HCT116 (cell line): ENCODE data around the gene PIP4K2A. TPM values are rescaled to one million over a fixed set of nuclear protein-coding genes. Genes with fewer than 3 reads are reported as not detected.

Source experiments
- ATAC-seq: fragments of 200-7000 bp; cut with Tn5 transposase; 2 replicates; pipeline ENCODE4 v1.9.1; 2020; ENCODE audit warnings: mild to moderate bottlenecking, moderate library complexity
- BruUV-seq: library from RNA; stranded (reverse); fragments of 400-500 nt; replicated peaks from 2 replicates; lab custom pipeline; 2021; lab: Mats Ljungman, UMichigan
- CTCF ChIA-PET: fragments of 300-600 bp; sonication (Branson Sonifier 250); formaldehyde crosslinking; loops from one replicate; lab custom pipeline; 2021; ENCODE audit warnings: antibody characterized with exemption; lab: Charles Lee
- POLR2A ChIA-PET: fragments of 300-600, 350-600 bp; sonication (Branson Sonifier 250); formaldehyde crosslinking; loops from one replicate; lab custom pipeline; 2021; ENCODE audit warnings: antibody characterized with exemption; lab: Charles Lee
- RAD21 ChIA-PET, 2 experiments: fragments of 300-600 bp; sonication (Branson Sonifier 250); formaldehyde crosslinking; loops; one replicate each; lab custom pipeline; 2023; ENCODE audit warnings: low total read pairs in 2 of 2; ENCODE audit not compliant: uncharacterized antibody in 2 of 2, unreplicated experiment in 2 of 2, low non-redundant PET in 1 of 2; lab: Charles Lee
- DNase-seq: peaks from one replicate; pipeline ENCODE4 v3.0.0-alpha.2; 2010; ENCODE audit warnings: low read depth, low spot score
- H2AFZ ChIP-seq: fragments of 200-600 bp; shearing (Covaris generic), sonication (generic); 2 replicates; pipeline ENCODE4 v1.6.1; 2017; ENCODE audit warnings: low read depth, mixed run types, mixed read lengths, antibody characterized with exemption, low read length; ENCODE audit not compliant: poor library complexity, severe bottlenecking
- H3K27ac ChIP-seq: 2 replicates; pipeline ENCODE4 v1.5.1; 2012; ENCODE audit warnings: low read depth, low read length
- H3K27me3 ChIP-seq: fragments of 200-600 bp; sonication (generic); 2 replicates; pipeline ENCODE4 v1.6.1; 2016; ENCODE audit warnings: mixed run types, low read length, mixed read lengths; ENCODE audit not compliant: insufficient read depth
- H3K36me3 ChIP-seq, 2 experiments: fragments of 200-500 bp in 1 of 2; fragments of 200-600 bp in 1 of 2; sonication (Bioruptor generic) in 1 of 2; sonication (generic) in 1 of 2; 2 replicates each; pipeline versions ENCODE4 v1.5.1 to v1.6.1; 2014 to 2016; ENCODE audit warnings: low read length in 2 of 2, inconsistent platforms in 1 of 2, mixed read lengths in 1 of 2, mixed run types in 1 of 2; ENCODE audit not compliant: insufficient read depth in 2 of 2, control insufficient read depth in 1 of 2
- H3K4me1 ChIP-seq, 2 experiments: fragments of 200-600 bp in 1 of 2; sonication (generic) in 1 of 2; 2 replicates each; pipeline versions ENCODE4 v1.5.1 to v1.6.1; 2012 to 2017; ENCODE audit warnings: low read length in 2 of 2, inconsistent platforms in 1 of 2, mild to moderate bottlenecking in 1 of 2, mixed read lengths in 1 of 2, mixed run types in 1 of 2, moderate library complexity in 1 of 2; ENCODE audit not compliant: insufficient read depth in 2 of 2, control insufficient read depth in 1 of 2
- H3K4me2 ChIP-seq: fragments of 200-600 bp; sonication (generic); 2 replicates; pipeline ENCODE4 v1.6.1; 2017; ENCODE audit warnings: mixed run types, low read length, mixed read lengths
- H3K4me3 ChIP-seq, 2 experiments: fragments of 200-600 bp in 1 of 2; sonication (generic) in 1 of 2; replicated peaks in 1 of 2; 2 replicates each; pipeline ENCODE4 v1.5.1; 2011 to 2016; ENCODE audit warnings: low read length in 2 of 2, control low read depth in 1 of 2, low read depth in 1 of 2, mild to moderate bottlenecking in 1 of 2, mixed read lengths in 1 of 2, mixed run types in 1 of 2
- H3K79me2 ChIP-seq: fragments of 200-600 bp; sonication (generic); 2 replicates; pipeline ENCODE4 v1.6.1; 2017; ENCODE audit warnings: mild to moderate bottlenecking, mixed run types, low read length, moderate library complexity, mixed read lengths; ENCODE audit not compliant: insufficient read depth
- H3K9ac ChIP-seq: fragments of 200-600 bp; sonication (generic); 2 replicates; pipeline ENCODE4 v1.6.1; 2016; ENCODE audit warnings: low read length, mixed read lengths
- H3K9me2 ChIP-seq: fragments of 200-600 bp; sonication (generic), shearing (Covaris generic); 2 replicates; pipeline ENCODE4 v1.6.1; 2017; ENCODE audit warnings: mixed run types, mild to moderate bottlenecking, moderate library complexity; ENCODE audit not compliant: insufficient read depth
- H3K9me3 ChIP-seq, 2 experiments: fragments of 200-500 bp in 1 of 2; fragments of 200-600 bp in 1 of 2; sonication (Bioruptor generic) in 1 of 2; sonication (generic) in 1 of 2; 2 replicates each; pipeline ENCODE4 v1.6.1; 2014 to 2017; ENCODE audit warnings: low read length in 2 of 2, mixed read lengths in 2 of 2, inconsistent platforms in 1 of 2, low read depth in 1 of 2, mild to moderate bottlenecking in 1 of 2, mixed run types in 1 of 2, moderate library complexity in 1 of 2; ENCODE audit not compliant: control insufficient read depth in 1 of 2, insufficient read depth in 1 of 2
- H4K20me1 ChIP-seq: fragments of 200-600 bp; sonication (generic), shearing (Covaris generic); 2 replicates; pipeline ENCODE4 v1.6.1; 2017; ENCODE audit warnings: mixed run types, mild to moderate bottlenecking, moderate library complexity; ENCODE audit not compliant: insufficient read depth
- EGR1 ChIP-seq: IDR thresholded peaks from 2 replicates; pipeline ENCODE4 v1.6.1; 2012; ENCODE audit warnings: low read depth
- ELF1 ChIP-seq: IDR thresholded peaks from 2 replicates; pipeline ENCODE4 v1.6.1; 2012; ENCODE audit warnings: low read depth, borderline replicate concordance
- EZH2phosphoT487 ChIP-seq: fragments of 200-600 bp; IDR thresholded peaks from 2 replicates; pipeline ENCODE4 v1.6.1; 2018; ENCODE audit warnings: antibody characterized with exemption, borderline replicate concordance
- JUND ChIP-seq: IDR thresholded peaks from 2 replicates; pipeline ENCODE4 v1.6.1; 2012
- POLR2AphosphoS5 ChIP-seq: IDR thresholded peaks from 2 replicates; pipeline ENCODE4 v1.6.1; 2011; ENCODE audit warnings: mild to moderate bottlenecking, low read depth, low read length, moderate library complexity
- SIN3A ChIP-seq: IDR thresholded peaks from 2 replicates; pipeline ENCODE4 v1.6.1; 2012; ENCODE audit warnings: low read depth
- SRF ChIP-seq: IDR thresholded peaks from 2 replicates; pipeline ENCODE4 v1.6.1; 2012; ENCODE audit warnings: low read depth
- TCF7L2 ChIP-seq: IDR thresholded peaks from 2 replicates; pipeline ENCODE4 v1.7.0; 2011; ENCODE audit warnings: borderline replicate concordance, inconsistent platforms; ENCODE audit not compliant: insufficient read depth, insufficient read length; ENCODE audit errors: extremely low read depth
- YY1 ChIP-seq: IDR thresholded peaks from 2 replicates; pipeline ENCODE4 v1.6.1; 2011; ENCODE audit warnings: low read length, low read depth, moderate library complexity, mild to moderate bottlenecking; ENCODE audit not compliant: insufficient replicate concordance; ENCODE audit errors: extremely low read depth
- ZBTB33 ChIP-seq: IDR thresholded peaks from 2 replicates; pipeline ENCODE4 v1.6.1; 2011; ENCODE audit warnings: mild to moderate bottlenecking, low read length, moderate library complexity; ENCODE audit not compliant: insufficient replicate concordance; ENCODE audit errors: extremely low read depth
- intact Hi-C: fragments of 100-400 bp; cut with micrococcal nuclease; formaldehyde crosslinking; loops from 2 replicates; pipeline ENCODE4 v1.10.0; 2022
- total RNA-seq: library from RNA; stranded (reverse); gene quantifications from one replicate; pipeline ENCODE4 v1.2.1, GENCODE V29; 2021; ENCODE audit not compliant: unreplicated experiment
- TF ChIP-seq, protein P1 (sequence below): IDR thresholded peaks from 2 replicates; pipeline ENCODE4 v1.6.1; 2012
- TF ChIP-seq, protein P2 (sequence below): IDR thresholded peaks from 2 replicates; pipeline ENCODE4 v1.6.1; 2012; ENCODE audit warnings: low read depth

Gene PIP4K2A
- total RNA-seq, 1 experiment from 2014 or later: 41.9 TPM

DNA sequence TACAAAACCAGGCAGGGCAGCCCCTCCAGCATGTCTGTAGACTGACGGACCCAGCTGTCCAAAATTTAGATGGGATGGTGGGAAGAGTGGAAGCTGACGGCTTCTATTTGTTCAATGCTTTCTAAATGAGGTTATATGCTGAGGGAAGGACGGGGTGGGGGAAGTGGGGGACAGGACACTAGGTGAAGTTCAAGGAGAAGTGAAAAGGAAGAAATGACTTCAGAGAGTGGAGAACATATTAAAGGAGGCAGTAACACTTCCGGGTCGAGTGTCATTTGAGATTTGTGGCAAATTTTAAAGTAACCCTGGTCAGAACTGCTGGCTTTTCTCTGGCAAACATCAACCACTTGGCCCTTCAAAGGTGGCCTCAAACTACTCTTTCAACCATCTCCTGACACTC lies 9.4 kb downstream of the PIP4K2A start:
- intact Hi-C loops: no loop called here
- Histone ChIP-seq H3K79me2 (peaks cover 100% of the 10 kb centered on the region), H3K9me3 (no peaks in the 10 kb centered on the region), H3K4me2 (no peak overlapping the region), H4K20me1 (peaks cover 8% of the 10 kb centered on the region; the same call in 1 of the 2 replicates), H3K9ac (no peak overlapping the region), H3K27ac (no peak overlapping the region), H3K4me3 (no peak overlapping the region), H3K4me1 (peaks cover 0 to 23% of the 10 kb centered on the region in 2 experiments; a peak in 2 of 4 replicates), H3K27me3 (no peaks in the 10 kb centered on the region), H2AFZ (no peak overlapping the region), H3K36me3 (0 out of 4 replicates have a peak, but pooled peaks cover 0 to 4% of the 10 kb centered on the region in 2 experiments), H3K9me2 (no peaks in the 10 kb centered on the region)
- ATAC-seq (no peak), DNase-seq (no peak)
- ChIA-PET RAD21 (no interaction called here), CTCF (no interaction called here), POLR2A (no interaction called here)
- TF ChIP-seq JUND (no peak), TCF7L2 (no peak), SRF (no peak), ZBTB33 (no peak)
- TF ChIP-seq, protein P1, sequence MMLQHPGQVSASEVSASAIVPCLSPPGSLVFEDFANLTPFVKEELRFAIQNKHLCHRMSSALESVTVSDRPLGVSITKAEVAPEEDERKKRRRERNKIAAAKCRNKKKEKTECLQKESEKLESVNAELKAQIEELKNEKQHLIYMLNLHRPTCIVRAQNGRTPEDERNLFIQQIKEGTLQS: no peak
- no TSS peak for BruUV-seq

- Histone ChIP-seq H3K79me2 (peaks cover 100% of the 10 kb centered on the region), H3K27ac (no peak overlapping the region), H3K4me2 (no peak overlapping the region), H3K27me3 (no peaks in the 10 kb centered on the region), H3K36me3 (0 out of 4 replicates have a peak, but pooled peaks cover 0 to 4% of the 10 kb centered on the region in 2 experiments), H3K9me2 (no peaks in the 10 kb centered on the region), H3K9ac (no peak overlapping the region), H3K4me1 (peaks cover 0 to 25% of the 10 kb centered on the region in 2 experiments; a peak in 2 of 4 replicates), H4K20me1 (peaks cover 6% of the 10 kb centered on the region; the same call in 1 of the 2 replicates), H3K4me3 (no peak overlapping the region), H3K9me3 (no peaks in the 10 kb centered on the region), H2AFZ (no peak overlapping the region)
- DNase-seq (no peak), ATAC-seq (no peak)
- POLR2A ChIA-PET: no interaction called here
- intact Hi-C loops: no loop called here
- no TSS peak for BruUV-seq
- CTCF ChIA-PET: no interaction called here
- TF ChIP-seq, protein P2, sequence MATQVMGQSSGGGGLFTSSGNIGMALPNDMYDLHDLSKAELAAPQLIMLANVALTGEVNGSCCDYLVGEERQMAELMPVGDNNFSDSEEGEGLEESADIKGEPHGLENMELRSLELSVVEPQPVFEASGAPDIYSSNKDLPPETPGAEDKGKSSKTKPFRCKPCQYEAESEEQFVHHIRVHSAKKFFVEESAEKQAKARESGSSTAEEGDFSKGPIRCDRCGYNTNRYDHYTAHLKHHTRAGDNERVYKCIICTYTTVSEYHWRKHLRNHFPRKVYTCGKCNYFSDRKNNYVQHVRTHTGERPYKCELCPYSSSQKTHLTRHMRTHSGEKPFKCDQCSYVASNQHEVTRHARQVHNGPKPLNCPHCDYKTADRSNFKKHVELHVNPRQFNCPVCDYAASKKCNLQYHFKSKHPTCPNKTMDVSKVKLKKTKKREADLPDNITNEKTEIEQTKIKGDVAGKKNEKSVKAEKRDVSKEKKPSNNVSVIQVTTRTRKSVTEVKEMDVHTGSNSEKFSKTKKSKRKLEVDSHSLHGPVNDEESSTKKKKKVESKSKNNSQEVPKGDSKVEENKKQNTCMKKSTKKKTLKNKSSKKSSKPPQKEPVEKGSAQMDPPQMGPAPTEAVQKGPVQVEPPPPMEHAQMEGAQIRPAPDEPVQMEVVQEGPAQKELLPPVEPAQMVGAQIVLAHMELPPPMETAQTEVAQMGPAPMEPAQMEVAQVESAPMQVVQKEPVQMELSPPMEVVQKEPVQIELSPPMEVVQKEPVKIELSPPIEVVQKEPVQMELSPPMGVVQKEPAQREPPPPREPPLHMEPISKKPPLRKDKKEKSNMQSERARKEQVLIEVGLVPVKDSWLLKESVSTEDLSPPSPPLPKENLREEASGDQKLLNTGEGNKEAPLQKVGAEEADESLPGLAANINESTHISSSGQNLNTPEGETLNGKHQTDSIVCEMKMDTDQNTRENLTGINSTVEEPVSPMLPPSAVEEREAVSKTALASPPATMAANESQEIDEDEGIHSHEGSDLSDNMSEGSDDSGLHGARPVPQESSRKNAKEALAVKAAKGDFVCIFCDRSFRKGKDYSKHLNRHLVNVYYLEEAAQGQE: no peak
- TF ChIP-seq EGR1 (no peak), ELF1 (no peak), YY1 (no peak), SIN3A (no peak), EZH2phosphoT487 (no peak), POLR2AphosphoS5 (no peak)
- RAD21 ChIA-PET: no interaction called here
These were observed 9.9 kb downstream of the PIP4K2A start for GRCh38 chr10:22704471-22704911.
